ENCODE measurements around the gene OR2AP1. TPM values are rescaled to one million over a fixed set of nuclear protein-coding genes. Genes with fewer than 3 reads are reported as not detected.

OR2AP1 gene
- total RNA-seq, result not detected

- no peak for TF ChIP-seq CTCF (IDR thresholded peaks at IDR 0.05; ENCODE audit: low read depth)
Observed at GRCh38 chr12:55572168-55572567, at the start of gene OR2AP1. OR2AP1 (plus strand) TSS chr12:55572468; CDS start chr12:55574415, 1,947 bp downstream.

- no peak for TF ChIP-seq CTCF (IDR thresholded peaks at IDR 0.05; ENCODE audit: low read depth)
Observed at GRCh38 chr12:55548756-55549155, 23.5 kb upstream of the OR2AP1 start.

GRCh38 chr12:55549302-55549701 is 23.0 kb upstream of the OR2AP1 start, which contains the start of gene OR6C4:
OR6C4 (plus strand) TSS chr12:55549602; CDS start chr12:55551227, 1,625 bp downstream.
- TF ChIP-seq CTCF (IDR thresholded peaks at IDR 0.05; ENCODE audit: low read depth), result no peak

- TF ChIP-seq CTCF (IDR thresholded peaks at IDR 0.05; ENCODE audit: low read depth), result no peak
Observed at GRCh38 chr12:55554296-55554695, 18.0 kb upstream of the OR2AP1 start.

- no peak for TF ChIP-seq CTCF (IDR thresholded peaks at IDR 0.05; ENCODE audit: low read depth)
Observed at GRCh38 chr12:55582066-55582465, 9.8 kb downstream of the OR2AP1 start.

- TF ChIP-seq CTCF (IDR thresholded peaks at IDR 0.05; ENCODE audit: low read depth), result no peak
Observed at GRCh38 chr12:55585817-55586216, 13.5 kb downstream of the OR2AP1 start.

- no peak for TF ChIP-seq CTCF (IDR thresholded peaks at IDR 0.05; ENCODE audit: low read depth)
Observed at GRCh38 chr12:55607821-55608594, 35.7 kb downstream of the OR2AP1 start.
